Transverse colon (tissue), 4 donors: ENCODE data around the gene CLN5.

Experiments
- EP300 ChIP-seq: sonication (generic); formaldehyde crosslinking; IDR thresholded peaks from one replicate; pipeline ENCODE4 v1.6.1; 2017; ENCODE audit warnings: antibody characterized with exemption, low read depth
- POLR2AphosphoS5 ChIP-seq, 3 donors: sonication (generic); formaldehyde crosslinking; IDR thresholded peaks; one replicate each; pipeline ENCODE4 v1.6.1; 2016; ENCODE audit warnings: antibody characterized with exemption in 3 of 3
- TF ChIP-seq, protein P1 (sequence below), 5 experiments: fragments of 200-600 bp in 3 of 5; fragments of 450-650 bp in 2 of 5; sonication (generic) in 3 of 5; IDR thresholded peaks; 1 replicate in 2 of 5; 2 replicates in 3 of 5; pipeline ENCODE4 v1.5.1; 2016 to 2017; ENCODE audit warnings: antibody characterized with exemption in 5 of 5, inconsistent platforms in 3 of 5, mild to moderate bottlenecking in 2 of 5, moderate library complexity in 1 of 5

DNA sequence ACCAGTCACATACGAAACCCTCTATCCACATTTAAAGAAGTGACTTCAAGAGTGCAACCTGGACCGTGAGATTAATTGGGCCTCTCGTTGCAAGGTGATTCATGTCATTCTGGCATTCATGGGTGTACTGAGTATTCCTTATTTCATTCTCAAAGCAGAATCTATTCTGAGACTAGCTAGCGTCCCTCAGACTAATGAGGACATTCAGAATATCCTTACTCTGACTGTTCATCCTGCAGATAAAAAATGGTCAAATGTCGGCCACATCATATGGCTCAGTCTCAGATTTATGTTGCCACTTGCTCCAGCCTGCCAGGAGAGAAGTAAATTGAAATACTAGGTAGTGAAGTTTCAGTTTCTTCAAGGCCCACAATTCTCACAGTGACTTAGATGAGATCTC lies 36.2 kb upstream of the CLN5 start:
- TF ChIP-seq, protein P1, sequence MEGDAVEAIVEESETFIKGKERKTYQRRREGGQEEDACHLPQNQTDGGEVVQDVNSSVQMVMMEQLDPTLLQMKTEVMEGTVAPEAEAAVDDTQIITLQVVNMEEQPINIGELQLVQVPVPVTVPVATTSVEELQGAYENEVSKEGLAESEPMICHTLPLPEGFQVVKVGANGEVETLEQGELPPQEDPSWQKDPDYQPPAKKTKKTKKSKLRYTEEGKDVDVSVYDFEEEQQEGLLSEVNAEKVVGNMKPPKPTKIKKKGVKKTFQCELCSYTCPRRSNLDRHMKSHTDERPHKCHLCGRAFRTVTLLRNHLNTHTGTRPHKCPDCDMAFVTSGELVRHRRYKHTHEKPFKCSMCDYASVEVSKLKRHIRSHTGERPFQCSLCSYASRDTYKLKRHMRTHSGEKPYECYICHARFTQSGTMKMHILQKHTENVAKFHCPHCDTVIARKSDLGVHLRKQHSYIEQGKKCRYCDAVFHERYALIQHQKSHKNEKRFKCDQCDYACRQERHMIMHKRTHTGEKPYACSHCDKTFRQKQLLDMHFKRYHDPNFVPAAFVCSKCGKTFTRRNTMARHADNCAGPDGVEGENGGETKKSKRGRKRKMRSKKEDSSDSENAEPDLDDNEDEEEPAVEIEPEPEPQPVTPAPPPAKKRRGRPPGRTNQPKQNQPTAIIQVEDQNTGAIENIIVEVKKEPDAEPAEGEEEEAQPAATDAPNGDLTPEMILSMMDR (IDR thresholded peaks at IDR 0.05), result no peak
- TF ChIP-seq POLR2AphosphoS5 (IDR thresholded peaks at IDR 0.05) (no peak), EP300 (no peak)
